ENCODE measurements around the gene PCGF3.

- TF ChIP-seq CTCF (IDR thresholded peaks at IDR 0.05 in 2 of 3, conservative IDR thresholded peaks at IDR 0.05 in 1 of 3; ENCODE audit: control insufficient read depth in 2 of 3, extremely low read depth in 1 of 3, insufficient read depth in 1 of 3, low read depth in 3 of 3, low read length in 3 of 3) (no peak), FOXM1 (IDR thresholded peaks at IDR 0.05; ENCODE audit: low read depth, low read length) (no peak), MAX (IDR thresholded peaks at IDR 0.05; ENCODE audit: low read depth, low read length) (no peak), SIN3A (IDR thresholded peaks at IDR 0.05; ENCODE audit: low read depth, low read length) (no peak), HCFC1 (IDR thresholded peaks at IDR 0.05; ENCODE audit: low read length) (no peak), CREB1 (IDR thresholded peaks at IDR 0.05; ENCODE audit: low read depth) (no peak), LARP7 (IDR thresholded peaks at IDR 0.05) (no peak), PBX3 (IDR thresholded peaks at IDR 0.05; ENCODE audit: insufficient replicate concordance, low read depth, low read length) (no peak), SMARCA5 (IDR thresholded peaks at IDR 0.05) (no peak), EGR1 (IDR thresholded peaks at IDR 0.05; ENCODE audit: borderline replicate concordance in 1 of 2, low read depth in 2 of 2, low read length in 2 of 2) (no peak), MXI1 (IDR thresholded peaks at IDR 0.05; ENCODE audit: low read depth, low read length) (no peak), IRF3 (IDR thresholded peaks at IDR 0.05) (no peak)
Observed at GRCh38 chr4:656436-657337, 48.9 kb upstream of the PCGF3 start.

All from GM12878 (cell line).